RPMI8226 (cell line): ENCODE data around the gene RPH3AL.

Source experiments
- DNase-seq: peaks from one replicate; pipeline ENCODE4 v3.0.0-alpha.2; 2015

RPH3AL gene

DNA sequence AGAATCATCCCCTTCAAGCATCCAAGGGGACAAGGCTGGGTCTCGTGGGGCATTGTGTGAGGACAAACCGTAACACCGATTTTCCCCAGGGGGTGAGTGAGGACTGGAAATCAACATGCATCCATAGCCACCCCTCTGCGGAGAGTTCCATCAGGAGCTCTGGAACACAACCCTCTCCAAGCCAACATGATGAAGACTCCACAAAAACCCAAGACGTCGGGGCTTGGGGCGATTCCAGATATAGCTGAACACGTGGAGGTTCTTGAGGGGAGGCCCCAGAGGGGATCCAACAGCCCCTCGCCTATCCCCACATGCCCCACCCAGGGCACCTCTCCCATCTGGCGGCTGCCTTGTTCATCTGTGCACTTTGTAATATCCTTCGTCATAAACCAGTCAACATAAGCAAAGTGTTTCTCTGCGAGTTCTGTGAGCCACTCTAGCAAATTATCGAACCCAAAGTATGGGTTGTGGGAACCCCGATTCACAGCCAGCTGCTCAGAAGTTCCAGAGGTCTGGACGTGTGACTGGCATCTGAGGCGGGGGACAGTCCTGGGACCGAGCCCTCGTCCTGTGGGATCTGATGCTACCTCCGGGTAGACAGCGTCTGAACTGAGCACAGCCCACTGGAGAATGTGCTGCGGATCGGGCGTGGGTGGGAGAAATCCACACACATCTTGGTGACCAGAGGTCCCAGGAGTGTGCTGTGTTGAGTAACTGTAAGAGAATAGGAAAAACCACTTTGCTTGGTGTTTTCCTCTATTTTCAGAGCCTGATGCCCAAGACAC, 55.5 kb downstream of the RPH3AL start:
- DNase-seq, result no peak

DNA sequence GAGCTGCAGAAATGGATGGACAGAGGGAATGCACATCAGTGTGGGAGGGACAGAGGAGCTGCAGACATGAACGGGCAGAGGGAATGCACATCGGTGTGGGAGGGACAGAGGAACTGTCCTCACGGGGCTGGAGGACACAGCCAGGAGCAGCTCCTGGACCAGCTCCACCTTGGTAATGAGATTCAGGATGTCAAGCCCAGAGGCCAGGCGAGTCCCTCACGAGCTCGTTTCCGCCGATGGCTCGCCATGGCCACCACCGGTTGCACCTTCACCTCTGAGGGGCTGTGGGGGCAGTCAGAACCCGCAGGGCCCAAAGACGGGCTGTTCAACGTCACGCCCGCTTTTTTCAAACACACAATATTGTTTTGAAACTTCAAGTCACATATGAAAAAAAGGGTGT, 56.2 kb downstream of the RPH3AL start:
- DNase-seq, result no peak

DNA sequence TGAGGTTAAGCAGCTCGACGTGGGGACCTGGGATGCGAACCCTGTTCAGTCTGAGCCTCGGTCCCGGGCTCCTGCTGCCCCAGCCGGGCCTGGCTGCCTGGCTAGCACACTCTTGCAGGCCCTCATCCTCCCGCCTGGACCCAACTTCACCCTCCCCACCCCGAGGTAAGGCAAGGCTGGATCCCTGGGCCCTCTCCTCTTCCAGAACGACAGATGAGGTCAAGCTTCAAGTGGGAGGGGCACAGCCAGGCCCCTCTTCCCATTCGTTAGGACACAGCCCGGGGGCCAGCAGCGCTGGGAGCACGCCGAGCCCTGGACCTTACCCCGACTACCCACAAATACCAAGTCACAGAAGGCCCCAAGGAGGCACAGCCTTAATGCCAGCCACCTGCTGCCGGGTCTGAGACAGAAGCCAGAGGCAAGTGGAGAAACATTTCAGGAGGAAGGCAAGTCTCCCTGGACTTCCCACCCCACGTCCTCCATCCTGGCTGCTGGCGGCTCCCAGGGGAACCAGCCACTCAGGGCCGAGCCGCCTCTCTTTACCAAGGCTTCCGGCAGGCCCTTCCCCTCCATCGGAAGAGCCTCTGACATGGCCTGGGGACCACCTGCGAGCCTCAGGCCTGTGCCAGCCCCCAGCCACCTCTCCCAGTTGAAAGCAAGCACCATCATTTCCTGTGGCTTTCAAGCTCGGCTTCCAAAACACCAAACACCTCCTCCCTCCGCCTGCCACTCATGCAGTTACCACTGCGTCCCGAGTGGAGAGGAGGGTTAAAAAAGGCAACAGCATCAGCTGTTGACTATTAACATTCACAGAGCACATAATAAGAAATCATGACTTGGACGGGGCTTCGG, 59.9 kb downstream of the RPH3AL start:
- no peak for DNase-seq

DNA sequence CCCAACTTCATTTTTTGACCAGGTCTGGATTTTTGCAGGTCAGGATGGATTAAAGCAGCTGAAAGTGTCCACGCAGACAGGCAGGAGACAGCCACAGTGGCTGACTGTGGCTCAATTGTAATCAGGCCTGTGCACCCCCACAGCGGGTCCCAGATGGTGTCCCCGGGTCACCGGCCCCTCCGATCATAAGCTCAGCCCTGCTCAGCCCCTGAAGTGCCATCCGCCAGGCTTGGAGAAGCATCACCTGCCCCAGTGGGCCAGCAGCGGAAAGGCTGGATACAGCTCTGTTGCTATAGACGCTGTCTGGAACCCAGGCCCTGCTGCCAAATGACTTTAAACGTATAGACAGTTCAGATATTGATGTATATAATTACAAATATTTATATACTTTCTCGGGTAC, 60.6 kb downstream of the RPH3AL start:
- DNase-seq, result no peak

DNA sequence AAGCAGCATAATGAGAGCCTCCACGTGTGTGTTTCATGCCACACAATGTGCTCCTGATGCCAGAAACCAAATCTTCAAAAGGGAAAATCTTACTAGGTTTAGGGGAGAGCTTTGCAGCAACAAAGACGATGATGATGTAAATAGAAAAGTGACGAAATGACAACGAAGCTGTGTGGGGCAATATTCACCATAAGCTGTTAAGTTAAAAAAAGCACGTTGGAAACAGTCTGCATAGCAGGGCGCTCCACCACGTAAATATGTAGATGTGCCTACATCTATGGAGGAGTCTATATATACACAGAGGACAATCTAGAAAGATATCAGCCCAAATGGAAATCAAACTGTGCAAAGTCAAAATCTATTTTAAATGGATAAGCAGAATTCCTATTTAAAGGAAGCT, 61.0 kb downstream of the RPH3AL start:
- no peak for DNase-seq

DNA sequence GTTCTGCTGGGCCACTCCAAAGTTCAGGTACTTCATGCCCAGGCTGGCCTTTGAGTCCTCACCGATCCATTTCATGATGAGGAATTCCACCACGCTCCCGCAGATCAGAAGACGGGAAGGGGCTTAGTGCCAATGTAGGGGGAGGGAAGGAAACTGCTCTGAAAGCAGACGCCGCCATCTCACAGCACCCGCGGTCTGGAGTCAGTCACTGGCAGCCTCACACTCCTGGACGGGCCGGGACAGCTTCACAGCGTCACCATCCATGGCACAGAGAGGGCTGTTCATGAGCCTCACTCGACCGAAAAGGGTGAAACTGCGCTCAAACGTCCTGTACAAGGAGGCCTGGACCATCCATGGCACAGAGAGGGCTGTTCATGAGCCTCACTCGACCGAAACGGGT, 62.0 kb downstream of the RPH3AL start:
- no peak for DNase-seq

DNA sequence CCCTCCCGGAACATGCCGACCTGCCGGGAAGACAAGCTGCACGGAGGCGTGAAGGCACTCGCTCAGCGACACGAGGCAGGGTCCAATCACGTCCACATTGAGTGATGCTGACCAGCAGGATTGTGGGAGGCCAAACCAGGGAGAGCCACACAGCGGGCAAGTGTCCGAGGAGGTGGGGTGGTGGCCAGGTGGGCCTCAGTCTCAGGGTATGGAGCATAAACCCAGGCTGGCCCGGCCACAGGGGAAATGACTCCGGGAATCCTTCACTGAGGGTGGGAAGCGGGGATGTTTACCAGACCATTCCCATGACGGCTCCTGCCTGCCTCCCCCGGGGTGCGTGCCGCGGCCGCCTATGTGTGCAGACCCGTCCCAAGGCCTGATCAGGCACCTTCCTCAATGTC, 62.5 kb downstream of the RPH3AL start:
- no peak for DNase-seq

DNA sequence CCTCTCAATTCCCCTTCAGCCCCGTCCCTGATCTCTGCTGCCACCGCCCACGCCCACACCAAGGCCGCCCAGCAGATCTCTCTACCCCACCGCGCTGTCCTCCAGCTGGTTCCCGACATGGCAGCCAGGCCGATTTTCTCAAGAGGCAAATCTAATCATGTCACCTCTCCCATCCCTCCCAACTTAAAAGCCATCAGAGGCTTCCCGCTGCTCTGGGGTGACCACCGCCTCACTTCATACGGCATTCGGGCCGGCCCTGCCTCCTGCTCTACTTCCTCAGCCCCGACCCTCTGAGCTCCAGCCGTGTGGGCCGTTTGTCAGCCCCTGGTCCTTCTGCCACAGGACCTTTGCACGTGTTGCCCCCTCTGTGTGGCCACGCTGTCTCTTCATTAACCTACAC, 63.2 kb downstream of the RPH3AL start:
- no peak for DNase-seq

DNA sequence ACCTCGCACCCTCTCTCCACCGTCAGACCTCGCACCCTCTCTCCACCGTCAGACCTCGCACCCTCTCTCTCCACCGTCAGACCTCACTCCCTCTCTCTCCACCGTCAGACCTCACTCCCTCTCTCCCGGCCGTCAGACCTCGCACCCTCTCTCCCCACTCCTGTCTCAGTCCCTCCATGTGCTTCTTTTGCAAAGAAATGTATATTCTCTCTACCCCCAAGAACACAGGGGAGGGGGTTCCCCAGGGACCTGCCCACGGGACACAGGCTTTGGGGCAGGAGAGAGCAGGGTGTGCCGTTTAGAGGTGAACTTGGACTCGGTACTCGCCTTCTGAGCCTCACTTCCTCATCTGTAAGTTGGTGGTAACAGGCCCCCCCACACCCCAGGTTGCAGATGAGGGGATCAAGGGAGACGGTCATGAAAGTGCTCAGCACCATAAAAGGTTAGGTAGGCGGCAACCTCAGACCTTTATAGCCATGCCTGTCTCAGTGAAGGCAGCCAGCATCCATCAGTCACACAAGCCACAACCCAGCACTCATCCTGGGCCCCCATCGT, 63.7 kb downstream of the RPH3AL start:
- no peak for DNase-seq

DNA sequence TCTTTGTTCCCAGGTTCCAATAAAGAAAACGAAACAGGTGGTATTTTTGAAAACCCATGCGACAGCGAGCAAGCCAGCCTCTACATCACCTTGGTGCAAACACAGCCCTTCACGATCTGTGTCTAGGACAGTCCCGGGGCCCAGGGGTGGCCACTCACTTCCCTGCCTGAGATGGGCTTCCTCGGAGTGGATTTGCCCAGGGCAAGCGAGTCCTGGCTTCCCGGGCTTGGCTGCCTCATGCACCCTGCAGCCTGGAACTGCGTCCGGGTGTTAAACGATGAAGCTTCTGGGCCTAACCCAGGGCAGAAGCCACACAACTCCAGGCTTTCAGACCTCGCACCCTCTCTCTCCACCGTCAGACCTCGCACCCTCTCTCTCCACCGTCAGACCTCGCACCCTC, 66.0 kb downstream of the RPH3AL start:
- DNase-seq, result no peak

DNA sequence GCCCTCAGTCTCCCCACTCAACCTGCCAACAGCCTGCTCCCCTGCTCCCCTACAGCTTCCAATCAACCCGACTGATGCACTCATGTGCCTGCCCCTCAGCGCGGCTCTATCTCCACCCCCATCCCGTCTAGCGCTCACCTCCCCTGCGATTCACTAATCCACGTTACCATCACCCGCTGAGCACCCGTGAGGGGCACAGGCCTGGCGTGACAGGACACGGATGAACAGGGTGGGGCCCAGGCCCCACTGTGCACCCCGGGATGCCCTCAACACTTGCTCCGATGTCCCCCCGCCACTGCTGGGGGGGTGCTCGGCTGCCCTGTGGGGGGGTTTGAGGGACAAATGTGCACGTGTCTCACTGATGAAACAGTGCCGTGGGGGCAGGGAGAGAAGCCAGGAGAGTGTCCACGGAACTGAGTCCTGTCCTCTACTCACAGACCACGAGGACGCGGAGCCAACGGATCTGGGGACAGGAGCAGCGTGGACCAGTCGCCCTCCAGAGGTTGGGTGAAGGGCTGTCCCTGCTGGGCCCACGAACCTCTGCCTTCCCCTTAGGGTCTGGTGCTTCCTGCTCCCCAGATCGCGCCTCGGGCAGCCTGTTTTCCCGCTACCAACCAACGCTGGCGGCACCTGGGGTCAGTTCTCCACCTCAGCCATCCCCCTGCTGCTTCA, 66.7 kb downstream of the RPH3AL start:
- DNase-seq, result no peak

DNA sequence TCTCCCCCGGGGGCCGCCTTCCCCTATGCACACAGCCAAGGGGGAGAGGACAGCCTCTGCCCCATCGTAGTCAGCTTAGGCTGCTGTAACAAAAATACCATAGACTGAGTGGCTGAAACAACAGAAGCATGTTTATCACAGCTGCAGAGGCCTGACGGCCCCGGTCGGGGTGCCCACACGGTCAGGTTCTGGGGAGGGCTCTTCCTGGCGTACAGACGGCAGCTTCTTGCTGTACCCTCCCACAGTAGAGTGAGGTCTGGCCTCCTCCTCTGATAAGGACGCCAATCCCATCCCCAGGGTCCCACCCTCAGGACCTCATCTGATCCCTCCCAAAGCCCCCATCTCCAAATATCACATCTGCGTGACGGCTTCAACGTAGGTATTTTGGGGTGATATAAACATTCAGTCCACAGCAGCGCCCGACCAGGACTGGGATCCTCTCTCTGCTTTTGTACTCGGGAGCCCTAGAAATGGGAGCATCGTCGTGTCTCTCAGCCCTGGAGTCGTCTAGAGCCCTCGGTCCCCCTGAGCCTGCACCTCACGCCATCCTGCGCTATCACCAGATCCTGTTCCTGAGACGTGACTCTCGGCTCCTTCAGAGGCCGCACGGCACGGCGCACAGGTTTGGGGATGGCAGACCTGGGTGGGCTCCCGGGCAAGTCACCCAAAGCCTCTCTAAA, 67.8 kb downstream of the RPH3AL start:
- no peak for DNase-seq

DNA sequence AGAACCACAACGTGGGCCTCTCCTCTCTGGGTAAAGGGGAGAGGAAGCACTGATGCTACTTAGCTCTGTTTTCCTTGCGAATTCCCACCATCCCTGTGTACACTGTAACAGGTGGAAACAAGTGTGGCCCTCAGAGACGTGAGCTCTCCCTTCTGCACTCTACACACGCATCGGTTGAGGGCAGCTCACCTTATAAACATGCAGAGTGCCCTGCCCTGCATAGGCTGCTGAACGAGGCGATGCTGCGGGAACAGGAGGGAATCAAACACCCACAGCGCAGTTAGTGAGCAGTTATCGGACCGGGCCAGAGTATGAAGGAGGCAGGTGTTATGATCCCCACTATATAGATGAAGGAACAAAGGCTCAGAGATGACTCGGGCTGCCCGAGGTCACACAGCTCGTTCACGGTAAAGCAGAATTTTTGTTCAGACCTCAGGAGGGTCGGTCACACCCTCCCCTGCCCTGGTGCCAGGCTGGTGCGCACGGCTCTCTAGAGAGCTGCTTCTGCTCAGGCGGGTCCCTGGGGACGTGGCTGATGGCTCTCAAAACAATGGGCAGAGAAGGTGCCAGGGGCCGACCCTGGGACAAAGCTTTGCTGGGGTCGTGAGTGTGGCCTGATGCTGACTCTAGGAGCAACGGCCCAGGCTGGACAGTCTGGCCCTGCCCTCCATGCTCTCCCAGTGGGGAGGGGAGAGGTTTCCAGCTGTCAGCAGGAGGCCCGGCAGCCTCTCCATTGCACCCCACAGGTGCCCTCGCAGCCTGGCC, 68.5 kb downstream of the RPH3AL start:
- no peak for DNase-seq

DNA sequence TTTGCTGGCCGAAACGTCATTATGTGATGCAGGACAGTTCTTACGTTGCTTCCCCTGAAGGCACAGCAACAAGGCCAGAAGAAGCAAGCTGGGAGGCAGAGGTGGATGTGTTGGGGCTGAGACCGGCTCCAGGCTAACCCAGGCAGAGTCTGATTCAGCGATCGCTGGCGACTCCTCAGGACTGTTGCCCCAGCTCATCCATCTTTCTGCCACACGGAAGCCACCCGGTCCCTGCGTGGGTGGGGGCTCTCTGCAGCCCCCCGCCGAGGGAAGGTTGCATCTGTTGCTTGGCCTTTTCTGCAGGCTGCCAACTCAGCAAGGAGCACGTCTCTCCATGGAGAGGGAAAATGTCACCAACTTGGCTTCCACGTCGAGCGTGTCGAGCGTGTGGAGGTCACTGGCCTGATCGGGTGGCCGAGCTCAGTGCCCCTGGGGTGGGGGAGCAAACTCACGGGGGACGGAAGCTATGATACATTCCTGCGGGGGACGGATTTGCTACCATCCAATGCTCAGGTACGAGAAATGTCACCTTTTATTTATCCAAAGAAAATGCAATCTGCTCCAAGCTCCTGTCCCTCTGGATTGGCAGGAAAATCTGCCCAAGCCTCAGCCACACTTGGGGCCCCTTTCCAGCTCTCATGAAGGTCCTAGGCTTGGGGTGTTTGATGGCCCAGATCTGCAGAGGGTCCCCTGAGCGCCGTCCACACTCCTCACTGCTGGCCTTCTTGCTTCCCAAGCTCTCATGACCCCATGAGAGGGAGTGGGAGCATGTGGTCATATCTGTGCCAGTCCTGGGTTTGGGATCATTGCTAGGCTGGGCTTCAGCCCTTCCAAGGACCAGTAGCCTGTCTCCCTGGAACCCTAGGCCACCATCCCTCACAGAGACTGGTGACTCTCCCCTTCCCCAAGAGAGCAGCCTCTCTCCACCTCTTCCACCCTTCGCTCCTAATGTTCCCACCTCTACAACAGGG, 69.4 kb downstream of the RPH3AL start:
- no peak for DNase-seq

DNA sequence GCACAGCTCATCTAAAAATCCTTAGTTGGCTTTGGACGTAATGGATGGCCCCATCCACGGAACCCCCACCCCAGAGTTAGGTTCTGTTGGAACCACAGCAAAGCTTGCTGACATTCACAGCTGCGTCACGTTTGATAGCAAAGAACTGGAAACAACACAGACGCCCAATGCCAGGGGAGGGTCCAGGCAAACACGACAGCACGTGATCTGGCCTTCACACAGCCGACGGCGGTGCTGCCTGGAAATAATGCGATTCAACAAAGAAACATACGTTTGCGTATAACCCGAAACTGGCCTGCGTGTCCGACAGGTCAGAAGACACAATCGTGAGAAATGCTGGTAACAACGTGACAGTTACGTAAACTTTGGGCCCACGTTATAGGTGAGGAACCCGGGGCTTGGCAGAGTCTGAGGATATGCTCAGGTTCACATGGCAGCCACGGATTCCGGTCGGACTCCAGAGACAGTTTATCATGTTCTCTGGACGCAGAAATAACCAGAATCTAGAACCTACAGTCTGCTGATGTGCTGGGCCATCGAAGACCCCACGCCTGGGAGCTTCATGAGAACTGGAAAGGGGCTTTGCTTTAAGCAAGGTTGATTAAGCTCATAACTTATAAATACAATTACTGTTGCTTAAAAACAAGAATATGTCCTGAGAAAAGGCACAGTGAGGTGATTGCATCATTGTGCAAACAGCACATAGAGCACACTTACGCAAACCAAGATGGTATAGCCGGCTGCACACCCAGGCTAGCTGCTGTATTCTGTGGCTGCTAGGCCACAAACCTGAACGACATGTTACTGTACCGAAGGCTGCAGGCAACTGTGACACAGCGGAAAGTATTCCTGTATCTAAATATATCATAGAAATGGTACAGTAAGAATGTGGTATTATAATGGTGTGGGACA, 70.4 kb downstream of the RPH3AL start:
- DNase-seq, result no peak

DNA sequence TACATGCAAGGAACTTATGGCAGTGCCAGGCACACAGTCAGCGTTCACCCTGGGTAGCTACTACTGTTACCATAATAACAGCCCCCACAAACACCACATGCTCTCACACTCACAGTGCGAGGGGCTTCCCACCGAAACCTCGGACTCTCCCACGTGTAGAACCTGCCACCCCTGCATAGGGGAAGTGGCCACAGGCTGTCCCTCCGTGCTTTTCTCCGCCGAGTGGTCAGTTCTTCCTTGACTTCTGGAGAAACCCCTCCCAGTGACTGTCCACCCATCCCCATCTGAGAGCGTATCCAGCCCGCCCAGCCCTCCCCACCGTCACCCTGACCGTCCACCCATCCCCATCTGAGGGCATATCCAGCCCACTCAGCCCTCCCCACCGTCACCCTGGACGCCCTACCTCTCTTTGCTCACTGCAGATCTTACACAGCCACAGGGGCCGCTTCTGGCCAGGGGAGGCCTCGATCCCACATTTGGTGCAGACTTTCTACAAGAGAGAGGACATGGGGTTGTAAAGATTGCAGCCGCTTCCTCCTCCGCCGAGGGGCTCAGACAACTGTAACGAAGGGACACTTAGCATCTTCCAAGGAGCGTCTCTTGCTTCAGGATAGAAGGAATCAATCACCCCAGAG, 71.1 kb downstream of the RPH3AL start:
- DNase-seq, result no peak

DNA sequence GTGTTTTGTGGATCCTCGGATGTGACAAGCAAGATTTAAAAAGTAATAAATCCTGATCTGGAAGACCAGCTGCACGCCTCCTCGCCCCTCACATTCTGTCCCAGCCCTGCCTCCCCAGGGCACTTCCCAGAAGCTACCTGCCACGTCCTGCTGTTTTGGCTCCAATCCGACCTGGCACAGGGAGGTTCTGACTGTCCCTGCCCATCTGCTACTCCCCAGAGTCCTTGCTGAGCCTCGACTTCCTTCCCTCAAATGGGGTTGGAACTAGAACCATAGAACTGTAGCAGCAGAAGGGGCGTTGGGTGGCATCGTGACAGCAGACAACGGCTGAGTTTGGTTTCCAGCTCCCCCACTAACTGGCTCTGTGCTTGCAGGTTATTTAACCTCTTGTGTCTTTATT, 71.7 kb downstream of the RPH3AL start:
- DNase-seq, result no peak

DNA sequence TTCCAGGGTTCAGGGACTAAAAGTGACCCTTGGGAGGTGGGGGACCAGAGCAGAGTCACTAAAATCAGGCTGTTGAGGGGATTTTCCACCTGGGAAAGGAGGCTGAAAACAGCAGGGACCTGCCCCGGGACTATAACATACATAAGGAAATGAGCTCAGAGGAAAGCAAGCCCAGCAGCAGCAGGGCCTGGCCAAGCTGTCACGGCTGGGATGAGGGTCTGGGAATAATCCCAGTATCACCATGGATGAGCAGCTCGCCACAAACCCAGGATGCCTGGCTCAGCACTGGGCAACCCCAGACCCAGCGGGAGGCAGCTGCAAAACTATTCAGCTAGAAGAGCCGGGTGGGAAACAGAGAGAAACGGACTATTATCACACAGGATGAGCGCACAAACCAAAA, 72.4 kb downstream of the RPH3AL start:
- no peak for DNase-seq

DNA sequence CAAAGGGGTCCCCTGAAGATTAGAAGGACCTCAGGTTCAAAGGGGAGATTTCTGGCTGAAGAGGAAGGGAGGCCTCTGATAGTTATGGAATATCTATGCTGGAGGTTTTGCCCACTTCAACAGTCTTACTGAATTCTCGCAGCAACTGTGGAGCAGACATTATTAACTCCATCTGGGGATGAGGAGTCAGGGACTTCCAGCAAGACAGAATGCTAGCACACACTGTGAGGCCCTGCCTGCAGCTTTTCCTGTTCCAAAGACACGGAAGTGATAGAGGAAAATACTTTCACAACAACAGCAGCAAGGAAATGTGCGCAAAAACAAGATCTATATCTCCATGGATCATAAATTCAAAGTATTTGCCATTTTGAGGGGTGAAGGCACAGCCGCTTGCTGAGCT, 72.8 kb downstream of the RPH3AL start:
- DNase-seq, result no peak
